Stimulated activated CD4-positive, alpha-beta T cell treated with anti-CD3 and anti-CD28 coated beads, Interleukin-1b, Interleukin-23, amount 100 ng/mL, for 1 hour (primary cell): ENCODE results near the gene CARD19.
"Not testable (repeated sequence)": the region's sequence is repeated elsewhere in the genome, so short reads cannot be mapped to it uniquely, and the experiment has no call there.

Experiments
- DNase-seq, 2 donors: peaks; one replicate each; pipeline ENCODE4 v3.0.0-alpha.2; 2020; ENCODE audit warnings: low read depth in 2 of 2

CARD19 gene

DNA sequence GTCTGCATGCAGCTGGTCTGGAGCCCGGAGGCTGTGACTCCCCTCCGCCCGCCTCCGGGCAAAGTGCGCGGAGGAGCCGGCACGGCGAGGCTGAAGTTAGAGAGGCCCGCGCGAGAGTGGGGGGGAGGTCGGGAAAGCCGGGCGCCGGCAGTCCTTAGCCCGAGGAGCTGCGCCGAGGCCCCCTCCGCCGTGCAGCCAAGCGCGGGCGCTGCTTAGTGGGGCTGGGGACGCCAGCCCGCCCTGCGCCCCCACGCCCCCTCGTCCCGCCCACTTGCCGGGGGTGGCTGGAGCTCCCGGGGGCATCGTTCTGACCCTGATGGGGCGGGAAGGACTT is 37.6 kb downstream of the CARD19 start:
- no peak for DNase-seq

DNA sequence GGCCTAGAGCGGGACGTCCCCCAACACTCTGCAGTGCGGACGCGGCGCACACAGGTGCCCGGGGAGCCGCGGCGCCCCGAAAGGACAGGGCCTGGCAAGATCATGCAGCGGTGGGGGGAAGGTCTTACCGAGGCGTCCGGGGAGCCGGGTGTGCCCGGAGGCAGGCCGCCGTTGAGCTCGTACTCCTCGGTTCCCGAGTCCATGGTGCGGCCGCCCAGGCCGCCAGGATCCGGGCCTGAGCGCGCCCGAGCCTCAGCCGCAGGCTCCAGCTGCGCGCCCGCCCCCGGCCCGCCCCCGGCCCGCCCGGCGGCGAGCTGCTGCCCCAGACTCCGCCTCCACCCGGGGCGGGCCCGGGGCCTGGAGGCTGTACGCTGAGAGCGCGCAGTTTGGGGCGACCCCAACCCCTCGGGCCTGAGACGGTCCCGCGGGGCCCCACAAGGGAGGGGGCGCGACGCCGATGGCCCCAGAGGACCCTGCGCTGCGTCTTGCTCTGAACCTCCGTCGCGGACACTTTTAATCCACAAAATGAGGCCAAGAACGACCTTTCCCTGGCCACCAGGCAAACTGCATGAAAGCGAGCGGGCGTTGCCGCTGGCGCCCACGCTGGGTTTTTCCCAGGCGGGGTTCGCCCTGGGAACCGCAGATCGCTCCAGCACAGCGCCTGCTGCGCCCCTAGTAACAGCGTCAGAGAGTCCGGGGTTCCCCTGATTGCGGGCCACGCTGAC is 38.2 kb downstream of the CARD19 start, which contains the start of gene NINJ1:
Gene NINJ1, minus strand, starts transcription at position 237 of the 725 bp plus-strand sequence. Its CDS starts 34 bp downstream, at position 203.
- DNase-seq, result peak; percentile 54 to 81

DNA sequence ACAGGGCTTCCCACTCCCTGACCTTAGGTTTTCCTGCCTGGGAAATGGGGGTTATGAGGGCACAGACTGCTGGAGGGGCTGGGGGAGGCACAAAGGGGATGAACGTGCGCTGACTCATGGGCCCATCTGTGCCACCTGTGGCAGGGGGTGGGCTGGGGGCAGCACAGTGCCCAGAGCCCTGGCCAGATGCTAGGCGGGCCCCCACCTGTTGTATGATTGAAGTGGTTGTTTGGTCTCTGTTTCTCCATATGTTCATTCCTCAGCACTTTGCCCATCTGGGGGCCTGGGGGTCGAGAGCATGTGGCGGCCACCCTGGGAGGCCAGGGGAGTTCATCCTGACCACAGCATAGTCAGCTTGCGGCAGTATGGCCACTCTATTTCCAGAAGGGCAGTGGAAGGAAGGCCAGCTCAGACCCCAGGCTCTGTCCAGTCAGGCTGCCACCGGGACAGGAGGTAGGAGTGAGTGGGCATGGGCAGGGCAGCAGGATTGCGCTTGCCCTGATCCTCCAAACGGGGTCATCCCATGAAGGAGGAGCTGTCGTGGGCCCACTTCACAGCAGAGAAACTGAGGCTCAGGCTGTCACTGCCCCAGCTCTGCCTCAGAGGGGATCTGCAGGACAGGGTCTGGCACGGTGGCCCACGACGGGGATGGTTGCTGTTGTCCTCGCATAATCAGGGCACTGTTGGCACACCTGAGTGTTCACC is 38.9 kb downstream of the CARD19 start:
- DNase-seq, result no peak

- no peak for DNase-seq
These were observed 40.0 kb downstream of the CARD19 start for GRCh38 chr9:93136011-93136440.

- no peak for DNase-seq
These were observed 41.3 kb downstream of the CARD19 start for GRCh38 chr9:93137362-93137761.

GRCh38 chr9:93138171-93138764 is 42.3 kb downstream of the CARD19 start:
- no peak for DNase-seq

- no peak for DNase-seq
These were observed 43.6 kb downstream of the CARD19 start for GRCh38 chr9:93139365-93140182.

- DNase-seq, result no peak
These were observed 45.9 kb downstream of the CARD19 start for GRCh38 chr9:93141771-93142483.

- peak in 1 of 2 donors; percentile 29 for DNase-seq
These were observed 48.0 kb downstream of the CARD19 start for GRCh38 chr9:93143830-93144530.

DNA sequence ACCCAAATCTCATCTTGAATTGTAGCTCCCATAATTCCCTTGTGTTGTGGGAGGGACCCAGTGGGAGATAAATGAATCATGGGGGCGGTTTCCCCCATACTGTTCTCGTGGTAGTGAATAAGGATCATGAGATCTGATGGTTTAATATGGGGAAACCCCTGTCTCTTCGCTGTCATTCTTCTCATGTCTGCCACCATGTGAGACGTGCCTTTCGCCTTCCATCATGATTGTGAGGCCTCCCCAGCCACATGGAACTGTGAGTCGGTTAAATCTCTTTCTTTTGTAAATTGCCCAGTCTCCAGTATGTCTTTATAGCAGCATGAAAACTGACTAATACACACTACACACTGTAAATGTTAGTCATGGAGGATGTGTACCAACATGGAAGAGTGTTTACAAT is 50.7 kb downstream of the CARD19 start:
- DNase-seq, result not testable (repeated sequence)

DNA sequence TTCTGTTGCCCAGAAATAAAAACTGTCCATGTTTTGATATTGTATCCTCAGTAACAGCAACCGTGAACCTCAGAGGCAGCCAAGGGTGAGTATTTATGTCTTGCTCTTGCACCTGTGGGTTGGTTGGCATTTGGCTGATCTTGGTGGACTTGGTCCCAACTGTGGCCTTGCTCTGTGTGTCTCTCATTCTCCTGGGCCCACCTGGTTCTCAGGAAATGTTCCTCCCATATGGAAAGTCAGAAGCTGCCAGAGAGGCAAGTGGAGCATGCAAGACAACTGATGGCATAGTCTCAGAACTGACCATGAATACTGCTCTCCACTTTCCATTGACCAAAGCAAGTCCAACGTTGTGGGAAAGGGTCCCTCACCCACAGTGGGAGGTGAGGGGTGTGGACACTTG is 51.6 kb downstream of the CARD19 start:
- DNase-seq, result no peak

DNA sequence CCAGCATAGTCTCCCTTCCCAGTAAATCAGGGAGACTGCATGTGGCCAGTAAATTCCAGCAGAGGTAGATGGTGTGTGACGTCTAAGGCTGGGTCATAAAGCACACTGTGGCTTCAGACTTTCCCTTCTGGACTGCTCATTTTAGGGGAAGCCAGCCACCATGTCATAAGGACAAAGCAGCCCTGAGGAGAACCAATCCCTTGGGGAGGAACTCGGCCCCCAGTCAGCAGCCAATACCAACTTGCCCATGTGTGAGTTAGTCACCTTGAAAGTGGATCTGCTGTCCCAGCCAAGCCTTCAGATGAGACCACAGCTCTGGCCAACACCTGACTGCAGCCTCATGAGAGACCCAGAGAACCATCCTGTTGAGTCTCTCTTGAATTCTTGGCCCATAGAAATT is 52.7 kb downstream of the CARD19 start:
- no peak for DNase-seq

- no peak for DNase-seq
These were observed 53.3 kb downstream of the CARD19 start for GRCh38 chr9:93149361-93149760.

DNA sequence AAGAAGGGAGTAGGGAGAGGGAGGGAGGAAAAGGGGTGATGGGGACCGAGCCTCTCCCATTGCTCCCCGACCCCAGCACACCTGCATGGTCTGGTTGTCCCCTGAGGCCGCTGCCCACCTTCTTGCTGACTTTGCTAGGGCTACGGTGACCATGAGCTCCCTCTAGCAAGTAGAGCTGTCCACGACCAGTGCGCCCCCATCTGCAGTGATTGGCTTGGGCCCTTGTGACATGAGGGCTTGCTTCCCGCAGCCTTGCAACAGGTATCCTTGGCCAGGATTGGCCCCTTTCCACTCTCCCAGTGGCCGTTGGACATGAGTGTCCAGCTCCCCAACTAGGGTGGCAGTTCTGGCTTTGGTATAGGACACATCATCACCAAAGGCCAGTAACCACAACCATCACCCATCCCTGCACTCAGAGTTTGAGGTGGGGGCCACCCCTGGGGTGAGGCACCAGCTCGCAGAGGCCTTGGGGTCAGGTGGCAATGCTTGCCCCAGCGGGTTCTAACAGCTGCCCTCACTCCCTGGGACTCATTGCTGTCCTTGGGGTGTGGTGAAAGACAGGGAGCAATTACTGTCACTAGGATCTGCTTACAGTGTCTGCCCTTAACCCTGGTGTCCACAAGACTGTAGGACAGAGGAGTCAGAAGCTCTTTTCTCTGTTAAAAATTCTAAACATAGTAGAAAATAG is 55.2 kb downstream of the CARD19 start:
- no peak for DNase-seq

- no peak for DNase-seq
These were observed 58.4 kb downstream of the CARD19 start for GRCh38 chr9:93154293-93154903.

DNA sequence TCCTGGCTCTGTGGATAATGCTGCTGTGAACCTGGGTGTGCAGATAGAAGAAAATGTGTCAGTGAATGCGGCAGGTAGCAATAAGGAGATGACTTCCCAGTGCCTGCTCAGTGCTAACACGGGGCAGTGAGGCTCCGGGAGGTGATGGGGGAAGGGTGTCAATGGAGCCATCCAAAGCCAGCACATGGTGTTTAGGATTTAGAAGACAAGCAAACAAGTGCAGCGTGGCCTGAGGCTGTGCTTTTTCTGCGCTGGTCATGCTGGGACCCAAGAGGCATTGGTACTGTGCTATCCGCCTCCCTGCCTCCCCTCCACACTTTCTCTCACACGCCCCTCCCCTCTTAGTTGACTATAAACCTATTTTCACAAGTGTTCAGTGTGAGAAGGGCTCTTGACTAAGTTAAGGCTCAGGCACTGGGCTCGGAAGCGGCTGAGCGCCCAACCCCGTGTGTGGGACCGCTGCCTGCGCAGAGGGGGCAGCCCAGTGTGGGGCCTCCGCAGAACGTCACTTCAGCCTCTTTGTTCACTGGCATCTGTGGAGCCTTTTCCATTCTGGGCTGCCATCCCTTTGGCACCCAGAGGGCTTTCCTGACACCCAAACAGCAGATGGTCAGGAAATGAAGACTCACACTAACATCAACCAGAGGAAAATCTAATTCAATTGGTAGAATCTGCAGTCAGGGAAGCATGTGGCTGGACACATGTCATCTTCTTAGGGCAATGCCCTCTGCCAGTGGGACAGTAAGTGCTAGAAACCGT is 59.9 kb downstream of the CARD19 start:
- no peak for DNase-seq

DNA sequence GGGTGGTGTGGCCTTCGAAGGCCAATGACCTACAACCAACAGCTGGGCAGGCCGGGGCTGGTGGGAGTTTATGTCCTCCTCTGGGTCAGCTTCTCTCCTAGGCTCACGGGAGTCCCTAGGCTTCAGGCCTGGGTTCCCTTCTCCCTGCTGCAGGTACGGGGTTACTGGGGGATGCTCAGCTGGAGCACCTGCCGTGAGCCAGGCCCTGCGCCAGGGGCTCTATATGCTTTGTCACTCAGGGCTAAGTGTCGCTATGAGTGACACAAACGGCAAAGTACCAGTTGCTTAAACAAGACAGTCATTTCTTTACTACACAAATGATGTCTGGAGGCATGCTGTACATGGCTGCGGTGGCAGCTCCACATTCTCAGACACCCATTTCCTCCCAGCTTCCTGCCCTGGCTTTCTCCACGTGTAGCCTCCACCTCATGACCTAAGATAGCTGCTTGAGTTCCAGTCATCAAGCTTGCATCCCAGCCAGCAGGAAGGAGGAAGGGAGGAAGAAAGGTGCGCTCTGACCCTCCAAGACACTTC is 60.5 kb downstream of the CARD19 start:
- no peak for DNase-seq

DNA sequence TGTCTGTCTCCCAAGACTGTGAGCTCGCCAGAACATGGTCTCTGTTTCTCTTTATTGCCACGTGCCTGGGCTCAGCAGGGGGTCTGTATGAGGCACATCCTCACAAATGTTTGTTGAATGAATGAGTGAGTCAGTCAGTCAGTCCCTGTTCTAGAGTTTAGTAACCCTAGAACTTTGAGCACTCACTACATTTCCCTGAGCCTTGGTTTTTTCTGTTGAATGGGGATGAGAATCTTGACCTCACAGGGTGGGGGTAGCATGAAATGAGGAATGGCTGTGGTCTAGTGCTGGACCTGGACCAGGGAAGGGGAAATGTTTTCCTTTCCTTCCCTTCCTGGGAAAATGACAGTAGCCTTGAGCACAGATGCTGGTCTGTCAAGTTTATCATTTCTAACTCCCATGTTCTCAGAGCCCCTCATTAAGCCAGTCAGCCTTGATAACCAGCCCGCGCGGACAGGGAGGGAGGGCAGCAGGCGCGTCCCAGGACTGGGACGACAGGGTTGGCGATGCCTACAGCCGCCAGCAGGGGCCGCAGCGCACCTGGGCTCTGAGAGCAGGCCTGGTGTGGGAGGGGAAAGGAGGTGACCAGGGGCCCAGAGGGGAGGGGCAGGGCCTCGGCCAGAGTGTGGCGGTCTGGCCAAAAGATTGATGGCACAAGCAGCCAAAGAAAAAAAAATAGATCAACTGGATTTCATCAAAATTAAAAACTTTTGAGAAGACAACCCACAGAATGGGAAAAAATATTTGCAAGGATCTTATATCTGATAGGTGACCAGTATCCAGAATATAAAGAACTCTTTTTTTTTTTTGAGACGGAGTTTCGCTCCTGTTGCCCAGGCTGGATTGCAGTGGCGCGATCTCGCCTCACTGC is 63.8 kb downstream of the CARD19 start:
- DNase-seq, result peak; percentile 34 to 61
